Stomach (tissue), 4 donors: ENCODE measurements around the gene YEATS4.

ENCODE experiments used
- EP300 ChIP-seq: sonication (generic); formaldehyde crosslinking; IDR thresholded peaks from one replicate; pipeline ENCODE4 v1.6.1; 2017; ENCODE audit warnings: antibody characterized with exemption
- POLR2A ChIP-seq, 4 donors: fragments of 450-650 bp; IDR thresholded peaks; one replicate each; pipeline ENCODE4 v1.6.1; 2016; ENCODE audit warnings: antibody characterized with exemption in 4 of 4, control low read depth in 2 of 4, mild to moderate bottlenecking in 1 of 4, moderate library complexity in 1 of 4
- POLR2AphosphoS5 ChIP-seq, 3 donors: sonication (generic); formaldehyde crosslinking; IDR thresholded peaks; one replicate each; pipeline ENCODE4 v1.6.1; 2016; ENCODE audit warnings: antibody characterized with exemption in 3 of 3
- TF ChIP-seq, protein P1 (sequence below), 7 experiments: fragments of 450-650 bp in 4 of 7; fragments of 200-600 bp in 3 of 7; sonication (generic) in 3 of 7; IDR thresholded peaks; one replicate each; pipeline ENCODE4 v1.5.1; 2016 to 2019; ENCODE audit warnings: antibody characterized with exemption in 7 of 7, control low read depth in 2 of 7, mild to moderate bottlenecking in 1 of 7

DNA sequence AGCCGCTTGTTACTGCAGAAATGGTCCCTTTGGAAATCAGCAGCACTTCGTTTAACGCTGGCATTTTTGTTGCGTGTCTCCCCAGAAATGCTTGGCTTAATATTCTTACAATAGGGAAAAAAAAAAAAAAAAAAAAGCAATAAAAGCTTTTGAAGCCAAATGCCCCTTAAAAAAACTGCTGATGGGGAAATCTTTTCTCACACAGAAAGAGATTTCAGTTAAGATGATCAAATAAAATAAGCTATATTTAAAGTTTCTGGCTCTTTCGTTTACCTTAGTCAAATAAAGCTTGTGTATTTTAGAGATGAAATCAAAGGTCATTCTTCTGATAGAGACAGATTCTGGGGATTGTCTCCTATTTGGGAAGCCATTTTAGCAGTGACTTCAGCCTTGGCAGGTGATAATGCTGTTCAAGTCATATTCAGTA is 58.2 kb downstream of the YEATS4 start:
- TF ChIP-seq, protein P1, sequence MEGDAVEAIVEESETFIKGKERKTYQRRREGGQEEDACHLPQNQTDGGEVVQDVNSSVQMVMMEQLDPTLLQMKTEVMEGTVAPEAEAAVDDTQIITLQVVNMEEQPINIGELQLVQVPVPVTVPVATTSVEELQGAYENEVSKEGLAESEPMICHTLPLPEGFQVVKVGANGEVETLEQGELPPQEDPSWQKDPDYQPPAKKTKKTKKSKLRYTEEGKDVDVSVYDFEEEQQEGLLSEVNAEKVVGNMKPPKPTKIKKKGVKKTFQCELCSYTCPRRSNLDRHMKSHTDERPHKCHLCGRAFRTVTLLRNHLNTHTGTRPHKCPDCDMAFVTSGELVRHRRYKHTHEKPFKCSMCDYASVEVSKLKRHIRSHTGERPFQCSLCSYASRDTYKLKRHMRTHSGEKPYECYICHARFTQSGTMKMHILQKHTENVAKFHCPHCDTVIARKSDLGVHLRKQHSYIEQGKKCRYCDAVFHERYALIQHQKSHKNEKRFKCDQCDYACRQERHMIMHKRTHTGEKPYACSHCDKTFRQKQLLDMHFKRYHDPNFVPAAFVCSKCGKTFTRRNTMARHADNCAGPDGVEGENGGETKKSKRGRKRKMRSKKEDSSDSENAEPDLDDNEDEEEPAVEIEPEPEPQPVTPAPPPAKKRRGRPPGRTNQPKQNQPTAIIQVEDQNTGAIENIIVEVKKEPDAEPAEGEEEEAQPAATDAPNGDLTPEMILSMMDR (IDR thresholded peaks at IDR 0.05): no peak
- TF ChIP-seq EP300 (no peak), POLR2AphosphoS5 (IDR thresholded peaks at IDR 0.05) (no peak), POLR2A (IDR thresholded peaks at IDR 0.05) (no peak)
